Stomach smooth muscle (tissue), 2 donors: ENCODE data around the gene STIM1.
"Not testable (repeated sequence)": the region's sequence is repeated elsewhere in the genome, so short reads cannot be mapped to it uniquely, and the experiment has no call there.

Source experiments
- H3K27ac ChIP-seq: one replicate; pipeline ENCODE4 v1.7.0; 2013; ENCODE audit warnings: mild to moderate bottlenecking, low read length, inconsistent platforms
- H3K27me3 ChIP-seq, 2 donors: one replicate each; pipeline ENCODE4 v1.7.0; 2013; ENCODE audit warnings: low read length in 2 of 2; ENCODE audit not compliant: insufficient read depth in 2 of 2, control insufficient read depth in 1 of 2
- H3K36me3 ChIP-seq, 2 donors: one replicate each; pipeline ENCODE4 v1.7.0; 2013; ENCODE audit warnings: low read length in 2 of 2; ENCODE audit not compliant: control insufficient read depth in 2 of 2, insufficient read depth in 2 of 2
- H3K4me1 ChIP-seq: one replicate; pipeline ENCODE4 v1.7.0; 2013; ENCODE audit warnings: low read length; ENCODE audit not compliant: control insufficient read depth, insufficient read depth
- H3K4me3 ChIP-seq, 2 donors: one replicate each; pipeline ENCODE4 v1.7.0; 2013; ENCODE audit warnings: low read length in 2 of 2
- H3K9ac ChIP-seq, 2 donors: one replicate each; pipeline ENCODE4 v1.7.0; 2013; ENCODE audit warnings: low read length in 2 of 2, mild to moderate bottlenecking in 1 of 2
- H3K9me3 ChIP-seq, 2 donors: one replicate each; pipeline ENCODE4 v1.7.0; 2013; ENCODE audit warnings: low read length in 2 of 2; ENCODE audit not compliant: control insufficient read depth in 2 of 2
- donor health status: healthy.
- donor health status: Pancreatic carcinoma.

Gene STIM1

GRCh38 chr11:3854977-3855807 is at the start of gene STIM1:
STIM1 (plus strand) TSS chr11:3855664; CDS start chr11:3856271, 607 bp downstream.
- H3K36me3 ChIP-seq: no peaks in the 10 kb centered on the region
- H3K27me3 ChIP-seq: no peaks in the 10 kb centered on the region
- peaks cover 44% of the 10 kb centered on the region for H3K4me1 ChIP-seq
- H3K27ac ChIP-seq: peak within 1 kb of the TSS; percentile 82
- peak within 1 kb of the TSS; percentile 82 to 92 for H3K9ac ChIP-seq
- peak within 1 kb of the TSS; percentile 85 to 92 for H3K4me3 ChIP-seq
- no peaks in the 10 kb centered on the region for H3K9me3 ChIP-seq

DNA sequence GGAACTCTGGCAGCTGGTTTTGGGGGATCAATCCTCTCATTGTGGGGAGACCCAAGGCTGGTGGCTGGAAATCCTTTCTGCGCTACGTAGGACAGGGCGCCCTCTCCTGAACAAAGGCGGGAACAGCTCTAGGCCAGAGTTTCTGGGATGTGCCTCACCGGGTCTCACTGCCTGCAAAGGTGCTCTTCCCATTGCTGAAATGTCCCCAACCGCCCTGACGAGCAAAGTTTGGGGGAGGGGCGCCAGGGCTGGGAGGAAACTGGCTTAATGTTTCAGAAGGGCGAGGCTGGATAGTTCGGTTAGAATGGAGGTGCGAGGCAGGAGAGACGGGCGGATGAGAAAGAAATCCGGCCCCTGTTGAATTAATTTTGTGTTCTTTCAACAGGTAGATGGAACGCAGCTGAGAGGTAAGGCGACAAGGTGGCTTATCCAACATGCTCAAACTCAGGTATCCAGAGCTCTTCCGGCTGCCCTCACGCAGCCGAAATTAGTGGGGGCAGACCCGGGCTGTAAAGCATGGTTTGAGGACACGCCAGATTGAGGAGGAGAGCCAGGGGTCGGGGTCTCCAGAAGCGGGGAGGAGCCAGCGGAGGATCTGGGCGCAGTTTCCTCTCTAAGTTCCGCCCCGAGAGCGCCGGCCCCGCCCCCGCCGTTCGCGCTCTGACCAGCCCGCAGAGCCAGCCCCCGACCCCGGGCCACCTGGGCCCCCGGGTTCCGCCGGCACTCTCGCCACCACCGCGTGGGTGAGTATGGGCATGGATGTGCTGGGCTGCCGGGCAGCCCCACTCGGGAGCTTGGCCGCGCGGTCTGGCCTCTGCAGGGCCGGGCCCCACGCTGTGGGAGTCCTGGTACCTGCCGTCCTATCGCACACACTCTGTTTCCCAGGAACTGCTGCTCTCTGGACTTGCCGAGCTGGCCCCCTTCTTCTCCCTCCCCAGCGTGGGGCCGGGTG is 47.3 kb upstream of the STIM1 start, which contains the start of gene PGAP2:
PGAP2 (plus strand) TSS at position 652 of the 952 bp plus-strand sequence. CDS start 2,700 bp downstream, outside the sequence.
- Histone ChIP-seq H3K36me3 (no peaks in the 10 kb centered on the region), H3K27me3 (no peaks in the 10 kb centered on the region), H3K9me3 (no peaks in the 10 kb centered on the region), H3K9ac (peak within 1 kb of the TSS; percentile 80 to 86), H3K4me3 (peak within 1 kb of the TSS; percentile 85 to 94), H3K4me1 (peaks cover 15% of the 10 kb centered on the region), H3K27ac (no peak within 1 kb of the TSS)

GRCh38 chr11:3808861-3809623 is 46.4 kb upstream of the STIM1 start:
- peaks cover 15% of the 10 kb centered on the region for H3K4me1 ChIP-seq
- no peak overlapping the region for H3K27ac ChIP-seq
- H3K9me3 ChIP-seq: no peaks in the 10 kb centered on the region
- H3K4me3 ChIP-seq: peak overlapping the region; percentile 85 to 94
- H3K36me3 ChIP-seq: no peaks in the 10 kb centered on the region
- no peaks in the 10 kb centered on the region for H3K27me3 ChIP-seq
- peak overlapping the region; percentile 58 to 80 for H3K9ac ChIP-seq

DNA sequence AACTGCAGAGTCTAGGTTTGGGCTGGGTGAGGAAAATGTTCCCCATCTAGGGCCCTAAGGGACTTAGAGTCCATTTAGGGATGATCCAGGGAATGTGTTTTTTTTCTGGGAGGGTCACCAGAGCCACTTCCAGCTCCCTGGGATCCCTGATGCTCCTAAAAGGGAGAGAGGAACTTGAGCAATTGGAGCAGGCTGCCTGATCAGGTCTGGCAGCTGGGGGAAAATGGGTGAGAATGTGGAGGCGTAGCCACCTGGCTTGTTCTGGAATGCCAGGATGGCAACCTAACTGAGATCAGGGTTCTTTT is 45.9 kb upstream of the STIM1 start:
- Histone ChIP-seq H3K4me1 (peaks cover 15% of the 10 kb centered on the region), H3K27ac (no peak overlapping the region), H3K27me3 (no peaks in the 10 kb centered on the region), H3K9me3 (no peaks in the 10 kb centered on the region), H3K9ac (no peak overlapping the region), H3K4me3 (no peak overlapping the region), H3K36me3 (no peaks in the 10 kb centered on the region)

DNA sequence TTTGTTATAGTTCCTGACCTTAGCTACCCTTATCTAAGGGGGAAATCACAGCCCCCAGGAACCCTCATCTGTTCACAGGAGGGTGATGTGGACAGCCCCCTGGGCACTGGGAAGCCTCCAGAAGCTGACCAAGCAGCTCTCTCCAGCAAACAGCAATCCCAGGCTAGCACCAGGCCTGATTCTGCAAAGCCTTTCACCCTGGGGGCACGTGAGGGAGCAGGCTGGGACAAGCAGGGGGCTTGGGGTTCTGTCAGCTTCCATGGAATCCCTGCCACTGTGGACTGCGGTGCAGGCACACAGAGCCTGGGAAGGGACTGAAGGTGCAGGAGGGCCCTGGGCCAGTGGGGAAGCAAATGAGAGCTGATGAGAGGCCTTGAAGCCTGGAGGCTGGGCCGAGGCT is 45.0 kb upstream of the STIM1 start:
- Histone ChIP-seq H3K4me1 (peaks cover 15% of the 10 kb centered on the region), H3K9ac (no peak overlapping the region), H3K27me3 (no peaks in the 10 kb centered on the region), H3K36me3 (no peaks in the 10 kb centered on the region), H3K9me3 (no peaks in the 10 kb centered on the region), H3K27ac (no peak overlapping the region), H3K4me3 (no peak overlapping the region)

DNA sequence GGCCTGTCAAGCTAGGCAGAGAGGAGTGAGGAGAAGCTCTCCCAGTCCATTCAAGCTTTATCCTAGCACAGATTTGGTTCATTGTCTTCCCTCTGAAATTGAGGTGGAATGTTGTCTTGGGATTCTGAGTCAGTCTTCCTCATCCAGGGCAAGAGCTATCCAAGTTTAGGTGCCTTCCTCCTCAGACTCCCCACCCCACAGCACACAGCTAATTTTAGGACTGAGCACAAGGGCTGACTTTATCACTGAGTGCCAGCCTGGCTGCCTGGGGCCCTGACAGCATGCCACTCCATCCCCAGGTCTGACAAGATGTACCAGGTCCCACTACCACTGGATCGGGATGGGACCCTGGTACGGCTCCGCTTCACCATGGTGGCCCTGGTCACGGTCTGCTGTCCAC is 44.5 kb upstream of the STIM1 start:
- H3K4me1 ChIP-seq: peaks cover 15% of the 10 kb centered on the region
- no peak overlapping the region for H3K9ac ChIP-seq
- H3K4me3 ChIP-seq: no peak overlapping the region
- no peak overlapping the region for H3K27ac ChIP-seq
- H3K9me3 ChIP-seq: no peaks in the 10 kb centered on the region
- H3K36me3 ChIP-seq: no peaks in the 10 kb centered on the region
- H3K27me3 ChIP-seq: no peaks in the 10 kb centered on the region

DNA sequence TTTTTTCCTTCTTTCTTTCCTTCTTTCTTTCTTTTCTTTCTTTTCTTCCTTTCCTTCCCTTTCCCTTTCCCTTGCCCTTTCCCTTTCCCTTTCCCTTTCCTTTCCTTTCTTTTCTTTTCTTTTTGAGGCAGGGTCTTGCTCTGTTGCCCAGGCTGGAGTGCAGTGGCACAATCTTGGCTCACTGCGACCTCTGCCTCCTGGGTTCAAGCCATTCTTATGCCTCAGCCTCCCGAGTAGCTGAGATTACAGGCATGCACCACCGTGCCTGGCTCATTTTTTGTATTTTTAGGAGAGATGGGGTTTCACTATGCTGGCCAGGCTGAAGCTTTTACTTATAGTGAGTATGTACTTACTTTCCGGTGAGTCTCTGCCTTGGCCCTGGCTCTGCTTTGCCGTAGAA is 40.6 kb upstream of the STIM1 start:
- H3K36me3 ChIP-seq, H3K27ac ChIP-seq, H3K27me3 ChIP-seq, H3K9ac ChIP-seq, H3K9me3 ChIP-seq, H3K4me3 ChIP-seq, H3K4me1 ChIP-seq: not testable (repeated sequence)

- H3K9ac ChIP-seq: no peak overlapping the region
- H3K4me3 ChIP-seq: no peak overlapping the region
Observed at GRCh38 chr11:3815845-3816244, 39.6 kb upstream of the STIM1 start.

GRCh38 chr11:3816673-3817072 is 38.8 kb upstream of the STIM1 start:
- H3K9ac ChIP-seq: no peak overlapping the region
- no peaks in the 10 kb centered on the region for H3K36me3 ChIP-seq
- H3K4me3 ChIP-seq: no peak overlapping the region
- H3K4me1 ChIP-seq: no peaks in the 10 kb centered on the region
- H3K27ac ChIP-seq: no peak overlapping the region
- no peaks in the 10 kb centered on the region for H3K9me3 ChIP-seq
- H3K27me3 ChIP-seq: no peaks in the 10 kb centered on the region

More at GRCh38 chr11:3815845-3816244, 39.6 kb upstream of the STIM1 start:
- Histone ChIP-seq H3K4me1 (no peaks in the 10 kb centered on the region), H3K27me3 (no peaks in the 10 kb centered on the region), H3K27ac (no peak overlapping the region), H3K36me3 (no peaks in the 10 kb centered on the region), H3K9me3 (no peaks in the 10 kb centered on the region)

GRCh38 chr11:3817181-3817800 is 38.2 kb upstream of the STIM1 start:
- H3K9ac ChIP-seq: no peak overlapping the region
- H3K9me3 ChIP-seq: no peaks in the 10 kb centered on the region
- H3K27me3 ChIP-seq: no peaks in the 10 kb centered on the region
- H3K27ac ChIP-seq: no peak overlapping the region
- H3K36me3 ChIP-seq: no peaks in the 10 kb centered on the region
- H3K4me3 ChIP-seq: no peak overlapping the region
- H3K4me1 ChIP-seq: no peaks in the 10 kb centered on the region
